ENCODE data around the gene KHDRBS2. TPM values are rescaled to one million over a fixed set of nuclear protein-coding genes. Genes with fewer than 3 reads are reported as not detected.

Gene KHDRBS2
- total RNA-seq, 1 donor from 2014 or later = 0.17 TPM

DNA sequence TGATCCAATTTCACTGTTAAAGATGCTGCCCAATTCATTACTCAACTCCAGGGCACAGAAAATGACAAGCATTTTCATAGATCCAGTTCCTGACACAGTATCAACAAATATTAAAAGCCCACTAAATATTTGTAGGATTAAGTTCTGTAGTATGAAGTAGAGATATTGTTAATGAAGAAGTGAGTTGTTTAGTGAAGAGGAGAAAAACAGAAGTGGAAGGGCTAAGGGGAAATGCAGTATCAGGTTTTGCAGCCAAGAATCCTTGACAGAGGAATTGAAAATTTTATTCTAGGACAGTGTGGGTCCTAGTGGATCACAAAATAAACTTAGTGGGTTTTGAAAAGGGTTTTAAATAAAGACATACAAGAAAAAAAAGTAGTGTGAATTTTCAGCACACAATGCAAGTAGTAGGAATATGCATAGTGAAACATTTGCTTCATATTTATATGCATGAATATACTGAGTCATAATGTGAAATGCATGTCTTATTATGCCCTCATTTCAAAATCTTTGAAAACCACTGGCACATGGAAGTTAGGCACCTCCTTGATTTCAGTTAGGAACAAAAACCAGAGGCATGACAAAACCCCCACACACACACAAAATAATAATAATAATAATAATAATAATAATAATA is 338.6 kb downstream of the KHDRBS2 start:
- H3K4me3 ChIP-seq (ENCODE audit: low read depth, low read length) = no peak overlapping the region
- TF ChIP-seq, protein P1, sequence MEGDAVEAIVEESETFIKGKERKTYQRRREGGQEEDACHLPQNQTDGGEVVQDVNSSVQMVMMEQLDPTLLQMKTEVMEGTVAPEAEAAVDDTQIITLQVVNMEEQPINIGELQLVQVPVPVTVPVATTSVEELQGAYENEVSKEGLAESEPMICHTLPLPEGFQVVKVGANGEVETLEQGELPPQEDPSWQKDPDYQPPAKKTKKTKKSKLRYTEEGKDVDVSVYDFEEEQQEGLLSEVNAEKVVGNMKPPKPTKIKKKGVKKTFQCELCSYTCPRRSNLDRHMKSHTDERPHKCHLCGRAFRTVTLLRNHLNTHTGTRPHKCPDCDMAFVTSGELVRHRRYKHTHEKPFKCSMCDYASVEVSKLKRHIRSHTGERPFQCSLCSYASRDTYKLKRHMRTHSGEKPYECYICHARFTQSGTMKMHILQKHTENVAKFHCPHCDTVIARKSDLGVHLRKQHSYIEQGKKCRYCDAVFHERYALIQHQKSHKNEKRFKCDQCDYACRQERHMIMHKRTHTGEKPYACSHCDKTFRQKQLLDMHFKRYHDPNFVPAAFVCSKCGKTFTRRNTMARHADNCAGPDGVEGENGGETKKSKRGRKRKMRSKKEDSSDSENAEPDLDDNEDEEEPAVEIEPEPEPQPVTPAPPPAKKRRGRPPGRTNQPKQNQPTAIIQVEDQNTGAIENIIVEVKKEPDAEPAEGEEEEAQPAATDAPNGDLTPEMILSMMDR (IDR thresholded peaks at IDR 0.05; ENCODE audit: insufficient read depth, low read length, poor library complexity, severe bottlenecking) = no peak
- H3K36me3 ChIP-seq (ENCODE audit: control insufficient read depth, insufficient read depth, low read length) = no peaks in the 10 kb centered on the region
- no peak for DNase-seq (ENCODE audit: low read depth)
- no peaks in the 10 kb centered on the region for H3K27me3 ChIP-seq (ENCODE audit: control insufficient read depth, insufficient read depth, low read length)

DNA sequence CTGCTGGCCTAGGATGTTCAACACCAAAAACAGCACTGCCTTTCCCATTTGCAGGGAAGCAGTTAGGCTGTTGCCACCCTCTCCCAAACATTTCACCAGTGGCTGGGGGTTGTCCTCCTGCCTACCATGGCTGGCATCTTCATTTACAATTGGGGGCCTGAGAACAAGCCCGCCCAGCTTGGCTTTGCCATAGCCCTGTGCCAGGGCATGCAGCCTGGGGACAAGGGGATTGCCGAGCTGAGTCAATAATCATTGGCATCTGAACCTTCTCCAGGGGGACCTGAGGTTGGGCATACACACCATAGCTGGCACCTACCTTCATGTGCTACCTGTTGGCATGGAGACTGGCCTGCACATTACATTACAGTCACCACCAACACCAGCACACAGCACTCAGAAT is 345.1 kb downstream of the KHDRBS2 start:
- Histone ChIP-seq H3K36me3 (ENCODE audit: control insufficient read depth, insufficient read depth, low read length) (no peaks in the 10 kb centered on the region), H3K4me3 (ENCODE audit: low read depth, low read length) (no peak overlapping the region), H3K27me3 (ENCODE audit: control insufficient read depth, insufficient read depth, low read length) (no peaks in the 10 kb centered on the region)
- no peak for DNase-seq (ENCODE audit: low read depth)
- TF ChIP-seq, protein P1 (IDR thresholded peaks at IDR 0.05; ENCODE audit: insufficient read depth, low read length, poor library complexity, severe bottlenecking) = no peak

DNA sequence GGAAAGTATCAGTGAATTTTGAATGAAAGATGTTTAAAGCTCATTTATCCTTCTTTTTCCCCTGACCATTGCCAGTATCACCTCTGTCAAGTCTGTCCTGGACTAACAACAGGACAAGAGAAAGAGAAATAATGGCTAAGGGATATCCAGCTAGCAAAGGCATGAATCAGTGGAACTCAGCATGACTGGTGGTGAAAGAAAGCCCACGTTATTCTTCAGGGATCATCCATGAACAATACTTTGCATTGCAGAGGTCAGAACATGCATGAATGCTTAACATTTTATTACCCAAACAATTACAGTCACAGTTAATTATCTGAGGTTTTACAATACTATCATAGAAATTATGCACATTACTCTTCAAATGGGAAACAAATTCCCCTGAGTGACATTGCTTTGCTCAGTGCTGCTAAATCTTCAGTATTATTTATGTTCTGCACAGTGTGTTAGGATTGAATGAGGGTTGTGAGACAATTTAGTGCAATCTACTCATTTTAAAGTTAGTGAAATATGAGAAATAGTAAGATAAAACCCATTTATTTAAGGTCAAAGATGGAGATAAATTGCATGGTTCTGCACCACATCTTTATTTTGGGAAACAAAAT is 350.7 kb downstream of the KHDRBS2 start:
- no peak overlapping the region for H3K4me3 ChIP-seq (ENCODE audit: low read depth, low read length)
- DNase-seq (ENCODE audit: low read depth) = no peak
- TF ChIP-seq, protein P1 (IDR thresholded peaks at IDR 0.05; ENCODE audit: insufficient read depth, low read length, poor library complexity, severe bottlenecking) = no peak

DNA sequence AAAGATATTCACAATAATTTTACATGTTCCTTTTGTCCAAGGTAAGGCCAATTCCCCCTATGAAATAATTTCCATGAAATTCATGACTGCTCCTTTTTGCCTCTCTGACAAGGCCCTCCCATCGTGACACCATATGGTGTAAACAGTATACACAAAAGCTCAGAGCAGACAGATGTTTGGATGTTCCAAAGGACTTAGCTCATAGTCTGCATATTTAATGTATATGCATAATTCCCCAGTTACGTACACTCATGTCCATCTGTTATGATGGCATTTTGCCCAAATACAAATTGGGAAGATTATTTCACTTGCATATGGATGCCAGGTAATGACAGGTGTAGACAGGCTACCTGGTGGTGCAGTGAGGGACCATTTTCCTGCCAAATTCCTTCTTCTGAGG is 376.5 kb downstream of the KHDRBS2 start:
- H3K36me3 ChIP-seq (ENCODE audit: control insufficient read depth, insufficient read depth, low read length) = no peaks in the 10 kb centered on the region
- H3K27me3 ChIP-seq (ENCODE audit: control insufficient read depth, insufficient read depth, low read length) = no peaks in the 10 kb centered on the region
- TF ChIP-seq, protein P1 (IDR thresholded peaks at IDR 0.05; ENCODE audit: insufficient read depth, low read length, poor library complexity, severe bottlenecking) = no peak
- no peak for DNase-seq (ENCODE audit: low read depth)
- no peak overlapping the region for H3K4me3 ChIP-seq (ENCODE audit: low read depth, low read length)

More for the DNA sequence above, 350.7 kb downstream of the KHDRBS2 start:
- Histone ChIP-seq H3K36me3 (ENCODE audit: control insufficient read depth, insufficient read depth, low read length) (no peaks in the 10 kb centered on the region), H3K27me3 (ENCODE audit: control insufficient read depth, insufficient read depth, low read length) (no peaks in the 10 kb centered on the region)

DNA sequence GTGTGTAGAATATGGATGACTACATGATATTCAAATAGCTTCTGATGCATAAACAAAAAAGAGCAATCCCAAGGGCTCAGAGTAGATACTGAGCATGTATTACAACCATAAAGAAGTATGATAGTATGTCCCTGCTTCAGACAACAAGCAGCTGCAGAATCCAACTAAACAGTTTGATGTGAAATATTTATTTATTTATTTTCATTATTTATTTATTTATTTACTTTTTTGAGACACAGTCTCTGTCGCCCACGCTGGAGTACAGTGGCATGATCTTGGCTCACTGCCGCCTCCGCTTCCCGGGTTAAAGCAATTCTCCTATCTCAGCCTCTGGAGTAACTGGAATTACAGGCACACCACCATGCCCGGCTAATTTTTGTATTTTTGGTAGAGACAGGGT is 384.3 kb downstream of the KHDRBS2 start:
- TF ChIP-seq, protein P1 (IDR thresholded peaks at IDR 0.05; ENCODE audit: insufficient read depth, low read length, poor library complexity, severe bottlenecking) = no peak
- Histone ChIP-seq H3K4me3 (ENCODE audit: low read depth, low read length) (no peak overlapping the region), H3K27me3 (ENCODE audit: control insufficient read depth, insufficient read depth, low read length) (no peaks in the 10 kb centered on the region), H3K36me3 (ENCODE audit: control insufficient read depth, insufficient read depth, low read length) (no peaks in the 10 kb centered on the region)
- no peak for DNase-seq (ENCODE audit: low read depth)

DNA sequence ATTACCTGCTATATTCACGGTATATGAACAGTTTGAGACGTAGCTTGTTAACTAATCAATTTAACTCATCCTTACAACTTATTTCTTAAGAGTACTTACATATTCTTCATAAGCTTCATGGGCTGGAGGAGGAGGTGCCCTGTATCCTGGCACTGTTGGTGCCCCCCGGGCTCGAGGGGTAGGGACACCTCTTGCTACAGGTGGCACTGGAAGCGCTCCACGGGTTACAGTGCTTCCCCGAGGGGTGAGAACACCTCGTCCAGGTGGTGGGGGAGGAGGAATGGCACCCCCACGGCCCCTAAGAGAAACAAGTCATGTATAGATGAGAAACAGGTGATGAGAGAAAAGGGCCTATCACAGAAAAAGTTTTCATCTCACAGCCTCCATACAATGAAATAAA is 391.5 kb downstream of the KHDRBS2 start:
- Histone ChIP-seq H3K4me3 (ENCODE audit: low read depth, low read length) (no peak overlapping the region), H3K27me3 (ENCODE audit: control insufficient read depth, insufficient read depth, low read length) (no peaks in the 10 kb centered on the region), H3K36me3 (ENCODE audit: control insufficient read depth, insufficient read depth, low read length) (no peaks in the 10 kb centered on the region)
- DNase-seq (ENCODE audit: low read depth) = no peak
- TF ChIP-seq, protein P1 (IDR thresholded peaks at IDR 0.05; ENCODE audit: insufficient read depth, low read length, poor library complexity, severe bottlenecking) = no peak
